Measurements from ENCODE around the gene TMOD1. TPM values are rescaled to one million over a fixed set of nuclear protein-coding genes. Genes with fewer than 3 reads are reported as not detected.
A peak's percentile ranks its signal among the peaks of the same experiment; 100 is the strongest.

TMOD1 gene
- total and polyA plus RNA-seq, 2 donors (not counting 1 experiment from before 2014, with no cell fraction given): 0.98 to 4.0 TPM

DNA sequence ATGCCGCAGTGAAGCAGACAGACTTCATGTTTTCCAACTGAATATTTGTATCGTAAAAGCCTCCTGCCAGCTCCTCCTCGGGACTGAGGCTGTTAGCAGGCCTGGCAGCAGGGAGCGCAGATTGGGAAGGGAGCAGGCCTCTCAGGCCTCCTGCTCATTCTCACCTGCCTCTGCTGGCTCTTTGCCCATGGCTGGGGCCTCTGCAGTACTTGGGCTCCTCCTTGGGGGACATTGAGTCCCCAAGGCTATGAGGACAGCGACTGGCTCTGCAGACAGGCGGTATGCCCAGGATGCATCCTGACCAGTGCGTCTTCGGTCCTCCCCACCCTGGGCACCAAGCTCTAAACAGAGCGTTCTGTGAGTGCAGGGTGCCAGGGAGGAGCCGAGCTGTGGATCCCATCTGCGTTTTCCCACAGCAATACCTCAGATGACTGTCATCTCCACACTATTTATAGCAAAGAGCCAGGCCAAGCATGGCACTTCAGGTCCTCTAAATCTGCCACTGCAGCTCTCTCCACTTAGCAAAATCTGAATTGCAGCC lies 93.0 kb downstream of the TMOD1 start:
- Histone ChIP-seq H3K27ac (ENCODE audit: insufficient read depth, low read length) (no peak overlapping the region), H3K4me3 (replicated peaks in 1 of 4; ENCODE audit: control extremely low read depth in 1 of 4, insufficient read depth in 1 of 4, low read depth in 3 of 4, low read length in 4 of 4) (no peak overlapping the region), H3K36me3 (ENCODE audit: control insufficient read depth, insufficient read depth, low read length) (no peaks in the 10 kb centered on the region), H3K4me2 (ENCODE audit: extremely low read depth, insufficient read depth, low read length) (no peak overlapping the region), H3K9me3 (ENCODE audit: control insufficient read depth, insufficient read depth, low read depth, low read length) (no peaks in the 10 kb centered on the region), H3K79me2 (ENCODE audit: control insufficient read depth, insufficient read depth, low read length) (no peaks in the 10 kb centered on the region), H2AFZ (ENCODE audit: low read length) (no peak overlapping the region), H4K20me1 (ENCODE audit: control insufficient read depth, extremely low read depth, insufficient read depth, low read length) (no peaks in the 10 kb centered on the region), H3K4me1 (ENCODE audit: control insufficient read depth, extremely low read depth, insufficient read depth, low read length) (no peaks in the 10 kb centered on the region), H3K27me3 (ENCODE audit: control insufficient read depth, insufficient read depth, low read length) (no peaks in the 10 kb centered on the region), H3K9ac (ENCODE audit: insufficient read depth, low read length) (no peak overlapping the region)
- DNase-seq (ENCODE audit: low read depth in 2 of 2): no peak
- TF ChIP-seq CTCF (conservative IDR thresholded peaks at IDR 0.05 in 1 of 2, IDR thresholded peaks at IDR 0.05 in 1 of 2; ENCODE audit: low read depth in 1 of 2, low read length in 2 of 2): no peak
- no peak for TF ChIP-seq EZH2 (IDR thresholded peaks at IDR 0.05; ENCODE audit: low read length, missing control alignments)

GRCh38 chr9:97596906-97597305 lies 95.4 kb downstream of the TMOD1 start:
- Histone ChIP-seq H2AFZ (ENCODE audit: low read length) (no peak overlapping the region), H3K4me3 (replicated peaks in 1 of 4; ENCODE audit: control extremely low read depth in 1 of 4, insufficient read depth in 1 of 4, low read depth in 3 of 4, low read length in 4 of 4) (no peak overlapping the region), H3K4me1 (ENCODE audit: control insufficient read depth, extremely low read depth, insufficient read depth, low read length) (no peaks in the 10 kb centered on the region), H3K79me2 (ENCODE audit: control insufficient read depth, insufficient read depth, low read length) (no peaks in the 10 kb centered on the region), H3K36me3 (ENCODE audit: control insufficient read depth, insufficient read depth, low read length) (no peaks in the 10 kb centered on the region), H3K9me3 (ENCODE audit: control insufficient read depth, insufficient read depth, low read depth, low read length) (no peaks in the 10 kb centered on the region), H3K4me2 (ENCODE audit: extremely low read depth, insufficient read depth, low read length) (no peak overlapping the region), H4K20me1 (ENCODE audit: control insufficient read depth, extremely low read depth, insufficient read depth, low read length) (no peaks in the 10 kb centered on the region), H3K9ac (ENCODE audit: insufficient read depth, low read length) (no peak overlapping the region), H3K27ac (ENCODE audit: insufficient read depth, low read length) (no peak overlapping the region), H3K27me3 (ENCODE audit: control insufficient read depth, insufficient read depth, low read length) (no peaks in the 10 kb centered on the region)
- TF ChIP-seq CTCF (conservative IDR thresholded peaks at IDR 0.05 in 1 of 2, IDR thresholded peaks at IDR 0.05 in 1 of 2; ENCODE audit: low read depth in 1 of 2, low read length in 2 of 2): no peak
- TF ChIP-seq EZH2 (IDR thresholded peaks at IDR 0.05; ENCODE audit: low read length, missing control alignments): no peak
- no peak for DNase-seq (ENCODE audit: low read depth in 2 of 2)

DNA sequence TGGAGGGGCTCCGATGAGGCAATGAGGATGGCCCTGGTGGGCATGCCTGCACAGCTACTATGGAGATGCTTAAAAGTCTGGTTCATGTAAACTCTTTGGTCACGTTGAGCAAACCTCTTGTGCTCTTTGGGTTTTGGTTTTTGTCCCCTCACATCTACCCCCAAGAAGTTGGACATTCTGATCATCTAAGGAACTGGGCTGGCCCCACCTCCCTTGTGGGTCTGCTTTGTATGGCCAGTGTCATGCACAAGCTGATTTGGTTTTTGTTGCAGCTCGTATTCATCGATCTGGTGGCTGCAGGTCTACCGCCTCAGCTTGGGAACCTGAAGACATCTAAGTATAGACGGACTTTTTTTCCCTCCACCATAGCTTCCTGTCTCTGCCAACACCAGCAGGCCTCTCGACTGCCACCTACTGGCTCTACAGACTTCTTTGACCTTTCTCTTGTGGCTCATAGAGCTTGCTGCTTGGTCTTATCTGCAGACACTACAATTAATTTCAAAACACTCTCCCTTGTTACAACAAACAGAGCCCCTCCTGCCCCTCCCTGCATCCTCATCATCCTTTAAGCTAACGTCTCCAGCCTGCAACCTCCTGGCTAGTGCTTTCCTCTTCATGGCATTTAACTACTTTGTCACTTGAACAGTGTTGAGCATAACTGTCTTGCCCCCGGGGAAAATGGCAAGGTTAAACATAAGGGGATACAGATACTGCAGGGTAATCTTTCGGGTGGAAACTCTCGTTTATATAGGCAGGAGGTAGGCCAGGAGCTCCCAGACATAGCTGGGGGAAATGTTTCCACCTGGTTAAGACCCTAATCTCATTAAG lies 97.2 kb downstream of the TMOD1 start:
- H3K4me2 ChIP-seq (ENCODE audit: extremely low read depth, insufficient read depth, low read length): no peak overlapping the region
- no peaks in the 10 kb centered on the region for H3K27me3 ChIP-seq (ENCODE audit: control insufficient read depth, insufficient read depth, low read length)
- no peak overlapping the region for H3K27ac ChIP-seq (ENCODE audit: insufficient read depth, low read length)
- peak; percentile 70 to 84 for DNase-seq (ENCODE audit: low read depth in 2 of 2)
- H4K20me1 ChIP-seq (ENCODE audit: control insufficient read depth, extremely low read depth, insufficient read depth, low read length): no peaks in the 10 kb centered on the region
- H3K9ac ChIP-seq (ENCODE audit: insufficient read depth, low read length): no peak overlapping the region
- peaks cover 4% of the 10 kb centered on the region for H3K36me3 ChIP-seq (ENCODE audit: control insufficient read depth, insufficient read depth, low read length)
- H3K4me3 ChIP-seq (replicated peaks in 1 of 4; ENCODE audit: control extremely low read depth in 1 of 4, insufficient read depth in 1 of 4, low read depth in 3 of 4, low read length in 4 of 4): no peak overlapping the region
- no peak overlapping the region for H2AFZ ChIP-seq (ENCODE audit: low read length)
- no peaks in the 10 kb centered on the region for H3K9me3 ChIP-seq (ENCODE audit: control insufficient read depth, insufficient read depth, low read depth, low read length)
- TF ChIP-seq EZH2 (IDR thresholded peaks at IDR 0.05; ENCODE audit: low read length, missing control alignments) (no peak), CTCF (conservative IDR thresholded peaks at IDR 0.05 in 1 of 2, IDR thresholded peaks at IDR 0.05 in 1 of 2; ENCODE audit: low read depth in 1 of 2, low read length in 2 of 2) (peak; percentile 96)
- H3K4me1 ChIP-seq (ENCODE audit: control insufficient read depth, extremely low read depth, insufficient read depth, low read length): no peaks in the 10 kb centered on the region
- no peaks in the 10 kb centered on the region for H3K79me2 ChIP-seq (ENCODE audit: control insufficient read depth, insufficient read depth, low read length)

All from fibroblast of lung (primary cell).